ENCODE data around the gene SBF2.
"Not testable (repeated sequence)": the region's sequence is repeated elsewhere in the genome, so short reads cannot be mapped to it uniquely, and the experiment has no call there.

Gene SBF2

DNA sequence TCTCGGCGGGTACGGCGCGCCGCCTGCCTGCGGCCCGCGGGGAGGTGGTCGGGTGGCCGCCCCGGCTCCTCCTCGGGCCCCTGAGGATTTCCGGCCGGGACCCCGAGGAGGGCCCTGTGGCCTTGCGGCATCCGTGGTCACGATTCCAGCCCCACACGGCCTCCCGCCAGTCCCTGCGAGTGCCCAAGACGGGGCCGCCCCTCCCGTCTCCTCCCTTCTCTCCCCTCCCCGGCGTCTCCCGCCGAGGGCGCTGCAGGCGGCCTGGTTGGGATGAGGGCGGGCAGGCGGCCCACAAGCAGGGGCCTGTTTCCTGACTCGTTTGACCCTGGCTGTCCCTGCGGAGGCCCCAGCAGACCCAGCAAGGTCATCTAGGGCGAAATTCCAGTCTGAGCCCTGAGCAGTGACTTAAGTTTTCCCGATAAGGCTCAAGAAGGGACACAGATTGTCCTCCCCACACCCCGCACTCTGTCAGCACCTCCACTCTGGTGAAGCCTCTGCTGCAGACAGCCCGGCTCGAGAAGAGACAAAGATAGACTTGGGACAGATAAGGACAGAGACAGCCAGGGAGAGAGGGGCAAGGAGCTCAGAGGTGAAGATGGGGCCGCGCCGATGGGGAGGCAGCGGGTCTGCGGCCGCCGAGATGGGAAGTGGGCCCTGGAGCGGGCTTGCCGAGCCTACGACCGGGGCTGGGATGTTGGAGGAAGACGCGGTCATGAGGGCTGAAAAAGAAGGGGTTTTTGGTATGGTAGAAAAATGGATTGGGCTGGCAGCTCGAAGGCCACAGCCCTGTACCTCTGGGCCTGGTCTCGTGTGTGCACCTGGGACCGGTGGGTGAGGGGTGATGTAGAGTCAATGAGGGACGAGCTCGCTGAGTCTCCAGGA lies 535.1 kb downstream of the SBF2 start:
- Mint-ChIP-seq H3K9me3 (ENCODE audit: low read depth) (no peaks in the 10 kb centered on the region), H3K4me3 (peak overlapping the region; percentile 90), H3K4me1 (ENCODE audit: low read depth) (peaks cover 42% of the 10 kb centered on the region), H3K36me3 (peaks cover 3% of the 10 kb centered on the region), H3K27me3 (no peaks in the 10 kb centered on the region), H3K27ac (peak overlapping the region; percentile 99)

DNA sequence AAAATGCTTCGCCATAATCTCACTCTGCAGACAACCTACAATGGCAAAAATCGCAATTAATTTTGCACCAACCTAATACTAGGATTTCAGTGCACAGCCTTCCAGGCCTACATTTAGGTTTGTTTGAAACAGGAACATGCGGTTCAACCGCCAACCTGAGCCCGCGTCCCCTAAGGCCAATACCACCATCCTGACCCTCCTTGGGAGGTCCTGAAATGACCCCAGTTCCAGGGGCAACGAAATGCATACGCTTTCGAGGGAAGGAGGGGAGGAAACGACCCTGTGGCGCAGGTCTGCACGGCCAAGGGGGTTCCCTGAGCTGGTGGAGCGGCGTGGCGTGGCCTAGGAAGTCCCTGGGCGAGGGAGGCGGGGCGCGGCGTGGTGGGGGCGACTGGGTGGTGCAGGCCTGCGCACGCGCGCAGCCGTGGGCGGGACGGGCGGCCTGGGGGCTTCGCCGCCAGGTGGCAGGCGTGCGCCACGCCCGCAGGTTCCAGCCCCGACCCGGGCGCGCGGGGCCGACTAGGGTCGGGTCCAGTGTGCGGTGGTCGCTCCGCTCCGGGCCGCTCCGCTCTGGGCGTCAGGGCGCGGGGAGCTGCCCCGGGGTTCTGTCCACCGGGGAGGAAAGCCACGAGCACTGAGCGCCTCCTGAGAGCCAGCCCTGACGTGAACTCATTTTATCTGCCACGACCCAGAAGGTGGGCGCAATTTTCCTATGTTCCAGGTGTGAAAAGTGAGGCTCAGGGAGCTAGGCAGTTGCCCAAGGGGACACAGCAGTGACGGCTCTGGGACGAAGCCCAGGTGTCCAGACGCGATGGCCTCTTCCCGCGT lies 536.0 kb downstream of the SBF2 start:
- H3K4me3 Mint-ChIP-seq: peak overlapping the region; percentile 90
- H3K9me3 Mint-ChIP-seq (ENCODE audit: low read depth): no peaks in the 10 kb centered on the region
- no peaks in the 10 kb centered on the region for H3K27me3 Mint-ChIP-seq
- peak overlapping the region; percentile 90 for H3K27ac Mint-ChIP-seq
- peaks cover 42% of the 10 kb centered on the region for H3K4me1 Mint-ChIP-seq (ENCODE audit: low read depth)
- H3K36me3 Mint-ChIP-seq: peaks cover 3% of the 10 kb centered on the region

DNA sequence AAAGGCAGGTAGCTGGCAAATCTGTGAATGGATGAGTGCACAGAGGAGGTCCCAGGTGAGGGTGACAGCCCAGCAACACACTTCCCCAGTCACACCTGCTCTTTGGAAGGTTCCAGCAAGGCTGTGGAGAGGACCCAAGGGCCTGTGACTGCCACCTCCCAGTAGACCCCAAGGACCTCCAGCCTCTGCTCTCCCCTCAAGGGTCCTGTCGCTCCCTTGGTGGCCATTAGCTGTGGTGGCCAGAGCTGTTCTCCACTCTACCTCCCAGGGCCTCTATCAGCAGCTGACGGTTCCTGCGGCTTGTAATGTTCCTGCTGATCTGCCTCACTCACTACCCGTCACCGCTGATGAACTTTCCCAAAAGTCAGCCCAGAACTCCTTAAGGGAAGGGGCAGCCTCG lies 537.1 kb downstream of the SBF2 start:
- Mint-ChIP-seq H3K27me3 (no peaks in the 10 kb centered on the region), H3K36me3 (peaks cover 3% of the 10 kb centered on the region), H3K27ac (peak overlapping the region; percentile 22), H3K4me3 (no peak overlapping the region), H3K9me3 (ENCODE audit: low read depth) (no peaks in the 10 kb centered on the region), H3K4me1 (ENCODE audit: low read depth) (peaks cover 39% of the 10 kb centered on the region)

DNA sequence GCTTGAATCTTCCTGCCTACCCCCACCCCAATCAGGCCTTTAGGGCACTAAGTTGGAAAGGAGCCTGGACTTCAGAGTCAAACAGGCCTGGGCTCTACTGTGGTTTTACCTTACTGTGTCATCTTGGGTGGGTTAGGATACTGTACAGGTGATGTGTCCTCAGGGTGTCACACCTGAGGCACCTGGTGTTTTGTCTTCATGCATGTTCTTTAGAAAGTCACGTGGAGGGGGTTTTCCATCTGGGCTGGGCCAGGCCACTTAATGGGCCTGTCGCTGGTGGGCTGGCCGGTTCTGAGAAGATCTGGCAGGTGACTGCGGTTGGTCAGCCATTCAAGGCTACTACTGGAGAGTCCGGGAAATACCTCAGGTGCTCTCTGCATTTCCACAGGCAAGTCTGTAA lies 537.6 kb downstream of the SBF2 start:
- Mint-ChIP-seq H3K36me3 (no peaks in the 10 kb centered on the region), H3K9me3 (ENCODE audit: low read depth) (no peaks in the 10 kb centered on the region), H3K4me3 (no peak overlapping the region), H3K27me3 (no peaks in the 10 kb centered on the region), H3K4me1 (ENCODE audit: low read depth) (peaks cover 34% of the 10 kb centered on the region), H3K27ac (peak overlapping the region; percentile 22)

DNA sequence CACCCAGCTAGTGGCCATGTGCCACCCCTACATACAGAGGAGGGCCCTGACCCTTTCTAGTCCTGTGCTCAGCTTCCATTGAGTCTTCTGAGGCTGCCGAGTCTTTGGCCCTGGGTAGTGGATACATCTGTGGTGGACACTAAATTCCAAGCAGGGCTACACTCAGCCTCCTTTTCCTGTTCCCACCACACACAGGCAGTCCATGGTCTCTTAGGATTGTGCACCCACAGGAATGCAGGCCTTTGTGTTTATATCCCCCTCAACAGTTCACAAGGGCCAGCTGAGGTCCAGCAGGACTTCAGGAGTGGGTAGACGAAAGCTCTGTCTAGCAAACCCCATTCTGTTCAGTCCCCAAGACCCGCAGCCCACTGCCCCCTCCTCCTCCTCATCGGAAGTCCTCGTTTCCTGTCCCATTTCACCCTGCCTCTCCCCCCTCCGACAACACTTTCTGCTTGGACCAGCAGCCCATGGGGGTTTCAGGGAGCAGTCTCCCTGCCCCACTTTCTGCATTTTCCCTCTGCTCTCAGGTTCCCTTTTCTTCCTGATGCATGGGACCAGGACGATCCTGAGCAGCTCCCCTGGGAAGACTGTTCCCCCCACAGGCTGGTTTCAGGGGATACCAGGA lies 538.3 kb downstream of the SBF2 start:
- Mint-ChIP-seq H3K9me3 (ENCODE audit: low read depth) (no peaks in the 10 kb centered on the region), H3K27ac (no peak overlapping the region), H3K4me1 (ENCODE audit: low read depth) (peaks cover 30% of the 10 kb centered on the region), H3K4me3 (no peak overlapping the region), H3K36me3 (no peaks in the 10 kb centered on the region), H3K27me3 (no peaks in the 10 kb centered on the region)

DNA sequence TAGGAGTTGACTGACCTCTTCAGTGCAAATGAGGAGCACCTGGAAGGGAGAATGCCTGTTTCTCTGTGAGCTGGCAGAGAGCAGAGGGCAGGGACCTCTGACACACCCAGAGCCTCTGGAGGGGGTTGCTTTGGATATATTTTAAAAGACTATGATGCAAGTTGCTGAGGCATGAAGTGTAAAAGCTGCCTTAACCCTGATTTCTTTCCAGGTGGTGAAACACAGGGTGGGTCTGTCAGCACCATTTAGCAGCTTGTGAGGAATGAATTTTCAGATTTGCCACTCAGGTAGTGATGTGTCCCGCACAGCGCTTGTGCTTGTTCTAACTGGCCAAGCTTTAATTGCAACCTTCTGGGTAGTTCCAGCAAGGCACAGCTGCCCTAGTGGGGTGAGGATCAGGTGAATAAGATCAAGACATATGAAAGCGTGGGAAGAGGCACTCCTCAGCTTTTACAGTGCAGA lies 540.0 kb downstream of the SBF2 start:
- Mint-ChIP-seq H3K36me3 (no peaks in the 10 kb centered on the region), H3K4me3 (no peak overlapping the region), H3K4me1 (ENCODE audit: low read depth) (peaks cover 13% of the 10 kb centered on the region), H3K27me3 (no peaks in the 10 kb centered on the region), H3K27ac (no peak overlapping the region), H3K9me3 (ENCODE audit: low read depth) (no peaks in the 10 kb centered on the region)

DNA sequence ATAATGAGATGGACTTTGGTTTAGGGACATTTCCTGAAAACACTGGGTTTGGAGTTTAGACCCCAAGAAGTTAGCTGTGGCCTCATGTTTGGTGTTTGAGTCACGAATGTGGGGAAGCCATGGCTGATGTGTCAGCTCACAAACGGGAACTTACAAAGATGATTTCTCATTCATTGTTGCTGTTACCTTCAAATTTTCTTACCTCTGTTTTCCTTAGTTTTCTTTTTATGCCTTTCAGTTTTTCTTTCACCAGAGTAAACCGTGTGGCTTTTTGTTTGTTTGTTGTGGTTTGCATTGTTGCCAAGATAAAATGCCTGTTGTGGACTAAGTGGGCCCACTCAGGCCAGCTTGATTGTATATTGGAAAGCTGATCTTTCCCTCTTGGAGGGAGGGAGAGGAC lies 541.0 kb downstream of the SBF2 start:
- Mint-ChIP-seq H3K9me3 (ENCODE audit: low read depth) (no peaks in the 10 kb centered on the region), H3K27ac (no peak overlapping the region), H3K4me3 (no peak overlapping the region), H3K27me3 (no peaks in the 10 kb centered on the region), H3K36me3 (no peaks in the 10 kb centered on the region), H3K4me1 (ENCODE audit: low read depth) (peaks cover 10% of the 10 kb centered on the region)

DNA sequence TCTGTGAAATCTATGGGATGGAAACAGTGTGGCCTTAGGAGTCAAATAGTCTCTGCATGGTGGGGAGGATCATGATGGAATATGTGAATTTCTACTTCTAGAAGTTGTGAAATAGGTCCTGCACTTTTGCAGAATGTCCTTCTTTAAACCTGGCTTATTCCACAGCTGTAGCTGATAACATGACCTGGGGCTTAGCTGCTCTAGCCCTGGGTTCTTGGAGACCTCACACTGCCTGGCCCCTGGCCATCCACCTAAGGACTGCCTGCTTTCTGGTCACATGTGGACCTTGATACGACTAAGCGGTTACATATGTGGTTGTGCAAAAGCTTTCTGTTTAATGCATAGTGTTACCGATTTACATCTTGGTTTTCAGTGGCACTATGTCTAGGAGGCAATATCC lies 541.9 kb downstream of the SBF2 start:
- Mint-ChIP-seq H3K9me3 (ENCODE audit: low read depth) (no peaks in the 10 kb centered on the region), H3K36me3 (no peaks in the 10 kb centered on the region), H3K27ac (no peak overlapping the region), H3K27me3 (no peaks in the 10 kb centered on the region), H3K4me3 (no peak overlapping the region), H3K4me1 (ENCODE audit: low read depth) (peaks cover 3% of the 10 kb centered on the region)

DNA sequence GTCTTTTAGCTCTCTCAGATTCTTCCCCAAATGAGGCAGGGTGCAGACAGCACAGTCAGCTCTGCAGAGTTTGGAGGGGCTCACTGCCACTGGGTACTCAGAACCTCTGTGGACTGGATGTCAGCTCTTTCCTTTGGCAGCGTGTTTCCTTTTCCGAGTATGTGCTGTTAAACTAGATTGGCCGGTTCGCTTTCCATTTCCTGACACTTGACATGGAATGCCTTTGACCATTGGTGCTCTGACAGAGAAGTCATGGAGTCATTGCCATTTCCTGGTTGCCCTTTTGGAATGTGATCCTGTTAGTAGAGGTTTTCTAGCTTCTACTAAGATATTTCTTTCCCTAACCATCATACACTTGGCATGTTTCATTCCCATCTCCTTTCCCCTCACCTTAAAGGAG lies 543.5 kb downstream of the SBF2 start:
- no peaks in the 10 kb centered on the region for H3K36me3 Mint-ChIP-seq

DNA sequence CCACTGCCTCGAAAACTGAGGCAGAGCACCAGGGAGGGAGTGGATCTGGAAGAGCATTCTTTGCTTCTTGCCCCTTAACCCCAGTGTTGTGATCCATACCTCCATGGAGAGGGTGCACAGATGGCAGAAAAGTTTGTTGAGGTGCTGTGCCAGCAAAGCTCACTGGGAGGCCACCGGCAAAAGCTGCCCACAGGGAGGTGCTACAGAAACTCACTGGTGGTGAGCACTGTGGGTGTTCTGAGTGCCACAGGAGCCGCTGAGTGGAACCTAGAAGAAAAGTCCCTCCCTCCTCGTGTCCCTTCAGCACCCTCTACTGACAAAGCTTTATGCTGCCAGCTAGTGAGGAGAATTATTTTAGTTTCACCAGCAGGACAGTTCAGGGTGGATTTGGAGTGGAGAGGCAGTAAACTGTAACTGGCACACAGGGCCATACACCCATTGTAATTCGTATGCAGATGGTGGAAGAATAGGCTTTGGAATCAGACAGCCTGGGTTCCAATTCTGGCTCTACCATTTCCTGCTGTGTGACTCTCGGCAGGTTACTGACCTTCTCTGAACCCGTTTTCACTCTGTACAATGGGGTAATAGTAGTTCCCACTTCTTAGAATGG lies 545.6 kb downstream of the SBF2 start:
- no peaks in the 10 kb centered on the region for H3K4me1 Mint-ChIP-seq (ENCODE audit: low read depth)
- no peaks in the 10 kb centered on the region for H3K9me3 Mint-ChIP-seq (ENCODE audit: low read depth)
- no peak overlapping the region for H3K4me3 Mint-ChIP-seq
- H3K27me3 Mint-ChIP-seq: no peaks in the 10 kb centered on the region
- no peaks in the 10 kb centered on the region for H3K36me3 Mint-ChIP-seq
- no peak overlapping the region for H3K27ac Mint-ChIP-seq

More for the DNA sequence above, 543.5 kb downstream of the SBF2 start:
- H3K4me1 Mint-ChIP-seq (ENCODE audit: low read depth): no peaks in the 10 kb centered on the region
- H3K27ac Mint-ChIP-seq: no peak overlapping the region
- H3K9me3 Mint-ChIP-seq (ENCODE audit: low read depth): no peaks in the 10 kb centered on the region
- no peaks in the 10 kb centered on the region for H3K27me3 Mint-ChIP-seq
- no peak overlapping the region for H3K4me3 Mint-ChIP-seq

DNA sequence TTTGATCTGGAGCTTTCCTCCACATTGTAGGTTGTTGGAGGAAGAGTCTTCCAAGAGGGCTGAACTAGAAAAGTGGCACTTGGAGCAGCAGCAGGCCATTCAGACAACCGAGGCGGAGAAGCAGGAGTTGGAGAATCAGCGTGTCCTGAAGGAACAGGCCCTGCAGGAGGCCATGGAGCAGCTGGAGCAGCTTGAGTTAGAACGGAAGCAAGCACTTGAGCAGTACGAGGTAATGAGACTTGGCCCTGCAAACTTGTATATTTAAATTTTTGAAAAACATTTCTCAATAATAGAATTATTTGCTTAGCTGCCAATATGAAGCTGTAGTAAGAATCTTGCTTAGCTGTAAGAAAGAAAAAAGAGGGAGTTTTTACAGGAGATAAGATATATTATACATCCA lies 546.2 kb downstream of the SBF2 start:
- H3K27ac Mint-ChIP-seq: no peak overlapping the region
- no peaks in the 10 kb centered on the region for H3K27me3 Mint-ChIP-seq
- no peaks in the 10 kb centered on the region for H3K4me1 Mint-ChIP-seq (ENCODE audit: low read depth)
- no peaks in the 10 kb centered on the region for H3K36me3 Mint-ChIP-seq
- H3K9me3 Mint-ChIP-seq (ENCODE audit: low read depth): no peaks in the 10 kb centered on the region
- no peak overlapping the region for H3K4me3 Mint-ChIP-seq

DNA sequence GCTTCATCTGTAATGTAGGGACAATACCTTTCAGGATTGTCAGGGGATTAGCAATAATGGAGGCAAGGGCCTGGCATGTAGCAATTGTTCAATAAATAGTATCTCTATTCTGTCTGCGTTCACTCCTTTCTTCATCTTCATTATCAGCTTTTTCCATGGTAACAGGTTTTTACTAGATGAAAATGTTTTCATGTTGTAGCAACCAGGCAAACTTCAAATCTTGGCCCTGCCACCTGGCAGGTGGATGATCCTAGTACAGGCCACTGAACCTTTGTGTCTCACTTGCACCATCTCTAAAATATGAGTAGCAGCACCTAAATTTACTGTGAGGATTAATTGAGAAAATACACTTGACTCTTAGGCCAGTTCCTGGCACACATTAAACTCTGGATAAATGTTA lies 546.8 kb downstream of the SBF2 start:
- Mint-ChIP-seq H3K4me1 (ENCODE audit: low read depth) (no peaks in the 10 kb centered on the region), H3K36me3 (no peaks in the 10 kb centered on the region), H3K27ac (no peak overlapping the region)

DNA sequence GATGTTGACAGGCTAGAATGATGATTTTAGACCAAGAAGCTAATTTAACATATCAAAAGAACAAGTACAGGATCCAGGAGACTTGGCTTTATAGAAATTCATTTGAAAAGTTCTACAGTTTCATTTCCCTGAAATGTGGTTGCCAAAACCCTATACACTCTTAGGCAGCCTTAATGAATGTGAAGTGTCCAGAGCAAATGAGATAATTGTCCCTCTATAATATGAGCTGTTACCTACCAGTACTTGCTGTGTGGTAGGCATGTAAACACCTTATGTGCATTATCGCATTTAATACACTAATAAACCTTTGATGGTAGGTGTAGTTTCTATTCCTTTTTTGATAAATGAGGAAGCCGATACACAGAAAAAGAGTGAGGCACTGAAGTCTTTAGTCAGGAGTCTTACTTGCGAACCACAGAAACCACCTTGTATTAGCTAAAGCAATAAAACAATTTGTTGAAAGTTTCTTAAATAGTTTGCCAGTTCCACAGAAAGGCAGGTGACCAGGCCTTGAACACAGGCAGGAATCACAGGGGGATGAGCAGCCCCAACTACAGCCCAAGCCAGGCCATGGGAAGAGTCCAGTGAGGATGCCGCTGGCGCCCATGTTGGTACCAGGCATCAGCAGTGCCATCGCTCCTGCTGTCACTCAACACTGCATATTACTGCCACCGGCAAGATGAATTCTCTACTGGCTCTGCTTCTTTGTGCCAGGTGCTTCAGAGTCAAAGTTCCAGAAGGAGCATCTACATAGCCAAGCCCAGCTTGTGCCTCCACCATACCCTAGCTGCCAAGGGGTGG lies 548.4 kb downstream of the SBF2 start:
- Mint-ChIP-seq H3K4me3 (no peak overlapping the region), H3K36me3 (peaks cover 2% of the 10 kb centered on the region), H3K27ac (no peak overlapping the region), H3K4me1 (ENCODE audit: low read depth) (no peaks in the 10 kb centered on the region), H3K9me3 (ENCODE audit: low read depth) (no peaks in the 10 kb centered on the region), H3K27me3 (no peaks in the 10 kb centered on the region)

More for the DNA sequence above, 546.8 kb downstream of the SBF2 start:
- H3K9me3 Mint-ChIP-seq (ENCODE audit: low read depth): no peaks in the 10 kb centered on the region
- no peaks in the 10 kb centered on the region for H3K27me3 Mint-ChIP-seq
- no peak overlapping the region for H3K4me3 Mint-ChIP-seq

DNA sequence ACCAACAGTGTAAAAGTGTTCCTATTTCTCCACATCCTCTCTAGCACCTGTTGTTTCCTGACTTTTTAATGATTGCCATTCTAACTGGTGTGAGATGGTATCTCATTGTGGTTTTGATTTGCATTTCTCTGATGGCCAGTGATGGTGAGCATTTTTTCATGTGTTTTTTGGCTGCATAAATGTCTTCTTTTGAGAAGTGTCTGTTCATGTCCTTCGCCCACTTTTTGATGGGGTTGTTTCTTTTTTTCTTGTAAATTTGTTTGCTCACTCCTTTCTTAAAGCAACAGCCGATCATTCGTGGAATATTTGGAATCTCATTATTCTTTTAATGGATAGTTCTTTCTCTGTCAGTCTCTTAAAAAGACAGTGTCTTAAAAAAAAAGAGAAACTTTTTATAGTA lies 550.5 kb downstream of the SBF2 start:
- H3K36me3 Mint-ChIP-seq; H3K27ac Mint-ChIP-seq; H3K9me3 Mint-ChIP-seq (ENCODE audit: low read depth); H3K27me3 Mint-ChIP-seq; H3K4me3 Mint-ChIP-seq; H3K4me1 Mint-ChIP-seq (ENCODE audit: low read depth): not testable (repeated sequence)
